NCI-H526 treated with DMSO at 0.1 percent for 48 hours (cell line): ENCODE measurements around the gene ECSIT.
"Not testable (repeated sequence)": the region's sequence is repeated elsewhere in the genome, so short reads cannot be mapped to it uniquely, and the experiment has no call there.

ENCODE experiments used
- DNase-seq: peaks from one replicate; lab custom pipeline; 2025; lab: John Stamatoyannopoulos, UW

Gene ECSIT

GRCh38 chr19:11475861-11476260 lies 53.1 kb downstream of the ECSIT start:
- DNase-seq, result no peak

- DNase-seq, result not testable (repeated sequence)
These were observed 53.6 kb downstream of the ECSIT start for GRCh38 chr19:11475343-11475742.

DNA sequence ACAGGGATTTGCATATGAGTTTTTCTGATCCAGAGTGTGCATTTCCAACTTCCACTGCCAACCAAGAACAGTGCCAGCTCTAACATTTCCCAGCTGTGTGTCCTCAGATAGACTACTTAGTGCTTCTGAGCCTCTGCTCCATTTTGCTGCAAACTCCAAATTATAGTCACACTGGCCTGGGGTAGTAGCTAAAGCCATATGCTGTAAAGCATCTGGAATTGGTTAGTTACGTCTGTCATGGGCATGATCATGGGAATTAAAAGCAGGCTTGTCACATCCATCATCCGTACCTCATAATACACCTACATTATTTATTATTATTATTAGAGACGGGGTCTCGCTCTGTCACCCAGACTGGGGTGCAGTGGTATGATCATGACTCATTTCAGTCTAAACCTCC lies 55.2 kb downstream of the ECSIT start:
- no peak for DNase-seq

DNA sequence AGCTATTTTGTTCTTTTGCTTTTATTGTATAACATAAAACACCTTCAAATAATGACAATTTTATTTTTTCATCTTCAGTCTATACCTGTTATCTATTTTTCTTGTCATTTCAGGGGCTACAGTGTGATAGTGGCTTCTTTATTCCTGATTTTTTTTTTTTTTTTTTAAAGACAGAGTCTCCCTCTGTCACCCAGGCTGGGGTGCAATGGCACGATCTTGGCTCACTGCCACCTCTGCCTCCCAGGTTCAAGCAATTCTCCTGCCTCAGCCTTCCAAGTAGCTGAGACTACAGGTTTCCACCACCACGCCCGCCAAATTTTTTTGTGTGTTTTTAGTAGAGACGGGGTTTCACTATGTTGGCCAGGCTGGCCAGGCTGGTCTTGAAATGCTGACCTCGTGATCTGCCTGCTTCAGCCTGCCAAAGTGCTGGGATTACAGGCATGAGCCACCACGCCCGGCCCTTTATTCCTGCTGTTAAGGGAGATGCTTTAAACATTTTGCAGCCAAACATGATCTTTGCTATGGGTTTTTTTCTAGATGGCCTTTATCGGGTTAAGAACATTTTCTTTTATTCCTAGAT lies 60.6 kb downstream of the ECSIT start:
- DNase-seq, result not testable (repeated sequence)

DNA sequence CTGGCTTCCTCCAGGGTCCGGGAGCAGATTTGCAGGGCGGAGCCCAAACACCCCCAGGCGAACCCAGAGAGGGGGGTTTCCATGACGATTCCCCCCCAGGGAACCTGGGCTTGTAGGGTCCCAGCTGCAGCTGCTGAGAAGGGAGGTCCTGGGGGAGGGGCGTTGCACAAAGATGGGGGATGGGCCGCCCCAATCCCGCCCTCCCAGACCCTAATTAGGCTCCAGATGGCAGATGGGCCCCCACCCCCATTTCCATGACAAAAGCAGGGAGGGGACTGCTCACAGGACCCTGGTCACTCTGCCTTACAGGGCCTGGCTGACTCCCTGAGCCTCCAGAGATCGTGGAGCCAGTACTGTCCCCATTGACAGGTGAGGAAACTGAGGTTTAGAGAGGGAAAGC lies 63.3 kb downstream of the ECSIT start:
- no peak for DNase-seq

DNA sequence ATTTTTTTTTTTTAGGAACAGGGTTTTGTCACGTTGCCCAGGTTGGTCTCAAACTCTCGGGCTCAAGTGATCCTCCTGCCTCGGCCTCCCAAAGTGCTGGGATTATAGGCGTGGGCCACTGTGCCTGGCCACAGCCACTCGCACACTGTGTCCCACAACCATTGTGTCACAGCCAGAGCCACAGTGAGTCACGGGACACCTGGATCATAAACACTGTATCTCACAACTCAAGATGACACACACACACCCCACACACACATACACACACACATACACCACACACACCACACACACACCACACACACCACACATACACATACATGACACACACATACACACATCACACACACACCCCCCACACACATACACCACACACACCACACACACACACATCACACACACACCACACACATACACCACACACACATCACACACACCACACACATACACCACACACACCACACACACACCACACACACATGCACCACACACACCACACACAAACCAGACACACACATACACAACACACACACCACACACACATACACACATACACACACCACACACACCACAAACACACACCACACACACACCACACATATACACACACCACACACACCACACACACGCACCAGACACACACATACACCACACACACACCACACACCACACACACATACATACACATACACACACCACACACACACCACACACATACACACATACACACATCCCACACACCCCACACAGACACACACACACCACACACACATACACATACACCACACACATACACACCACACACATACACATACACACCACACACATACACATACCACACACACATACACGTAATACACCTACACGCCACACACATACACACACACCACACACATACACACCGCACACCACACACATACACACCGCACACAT lies 64.3 kb downstream of the ECSIT start:
- DNase-seq, result no peak

DNA sequence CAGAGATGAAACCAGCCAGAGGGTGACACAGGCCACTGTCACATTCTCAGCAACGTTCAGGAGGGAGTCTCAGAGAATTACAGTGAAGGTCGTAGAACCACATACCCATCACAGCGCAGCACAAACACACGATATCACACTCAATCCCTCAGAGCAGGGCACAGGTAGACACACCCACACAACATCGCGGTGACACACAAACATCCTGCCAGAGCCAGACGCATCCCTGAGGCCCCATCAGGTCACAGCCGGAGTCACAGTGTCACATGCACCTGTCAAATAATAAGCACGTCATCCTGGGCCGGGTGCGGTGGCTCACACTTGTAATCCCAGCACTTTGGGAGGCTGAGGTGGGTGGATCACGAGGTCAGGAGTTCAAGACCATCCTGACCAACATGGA lies 65.5 kb downstream of the ECSIT start:
- no peak for DNase-seq

DNA sequence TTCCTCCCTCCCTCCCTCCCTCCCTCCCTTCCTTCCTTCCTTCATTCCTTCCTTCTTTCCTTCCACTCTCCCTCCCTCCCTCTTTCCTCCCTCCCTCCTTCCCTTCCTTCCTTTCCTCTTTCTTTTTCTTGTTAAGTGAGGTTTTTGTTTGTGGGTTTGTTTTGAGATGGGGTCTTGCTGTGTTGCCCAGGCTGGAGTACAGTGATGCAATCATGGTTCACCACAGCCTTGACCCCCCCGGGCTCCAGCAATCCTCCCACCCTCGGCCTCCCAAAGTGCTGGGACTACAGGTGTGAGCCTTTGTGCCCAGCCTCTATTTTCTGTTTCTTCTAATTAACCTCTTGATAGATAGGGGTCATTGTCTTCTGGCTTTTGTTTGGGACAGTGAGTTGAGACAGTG lies 67.5 kb downstream of the ECSIT start:
- DNase-seq, result no peak

- no peak for DNase-seq
These were observed 68.7 kb downstream of the ECSIT start for GRCh38 chr19:11460207-11460606.

- not testable (repeated sequence) for DNase-seq
These were observed 70.0 kb downstream of the ECSIT start for GRCh38 chr19:11458912-11459311.

DNA sequence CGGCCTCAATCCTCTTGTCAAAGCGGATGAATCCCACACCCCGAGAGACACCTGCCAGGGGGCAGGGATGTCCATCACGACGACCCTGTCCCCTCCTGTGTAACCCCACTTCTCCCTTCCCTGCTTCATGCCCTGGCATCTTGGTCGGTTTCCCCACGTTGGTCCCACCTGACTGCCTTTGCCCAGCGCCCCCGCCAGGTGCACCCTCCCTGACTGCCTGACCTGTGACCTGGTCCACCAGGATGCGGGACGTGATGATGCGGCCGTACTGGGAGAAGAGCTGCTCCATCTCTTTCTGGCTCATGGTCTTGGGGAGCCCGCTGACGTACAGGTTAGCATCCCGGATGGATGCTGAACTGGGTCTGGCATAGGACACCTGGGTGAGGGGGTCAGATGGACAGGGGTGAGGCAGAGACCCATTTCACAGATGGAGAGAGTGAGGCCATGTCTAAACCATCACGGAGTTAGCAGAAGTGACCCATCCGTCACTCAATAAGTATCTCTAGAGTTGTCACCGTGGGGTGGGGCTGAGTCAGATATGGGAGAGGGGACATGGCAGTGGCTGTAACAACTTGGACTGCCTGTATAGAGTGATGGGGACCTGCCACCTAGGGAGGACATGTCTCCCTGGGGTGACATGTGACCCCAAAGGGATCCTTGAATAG lies 70.6 kb downstream of the ECSIT start:
- DNase-seq, result no peak

- DNase-seq, result no peak
These were observed 71.1 kb downstream of the ECSIT start for GRCh38 chr19:11457831-11458230.

- DNase-seq, result no peak
These were observed 71.8 kb downstream of the ECSIT start for GRCh38 chr19:11457115-11457514.

GRCh38 chr19:11456659-11457058 lies 72.3 kb downstream of the ECSIT start:
- no peak for DNase-seq
